OCI-LY3 (cell line): ENCODE data around the gene GNAL.

Experiments used
- CTCF ChIP-seq: fragments of 200-600, 300-600 bp; sonication (generic); IDR thresholded peaks from 2 replicates; pipeline ENCODE4 v1.5.1; 2014; ENCODE audit warnings: antibody characterized with exemption, low read length, low read depth
- EZH2phosphoT487 ChIP-seq: fragments of 200-600 bp; shearing (Covaris generic); IDR thresholded peaks from 2 replicates; pipeline ENCODE4 v1.6.1; 2018; ENCODE audit warnings: antibody characterized with exemption, mixed run types, low read depth

- TF ChIP-seq CTCF (no peak), EZH2phosphoT487 (no peak)
Measured at GRCh38 chr18:11883153-11883552, 194.1 kb downstream of the GNAL start.
